Neural progenitor cell (in vitro differentiated cells): Measurements from ENCODE around the gene MARS2. TPM values are rescaled to one million over a fixed set of nuclear protein-coding genes. Genes with fewer than 3 reads are reported as not detected.

Source experiments
- DNase-seq: peaks from one replicate; pipeline ENCODE4 v3.0.0-alpha.2; 2016; ENCODE audit warnings: low spot score
- H2AFZ ChIP-seq: fragments of 200-600 bp; sonication (generic); replicated peaks from 2 replicates; pipeline ENCODE4 v1.6.1; 2016; ENCODE audit warnings: antibody characterized with exemption
- H3F3A ChIP-seq: fragments of 200-600 bp; sonication (generic); 2 replicates; pipeline ENCODE4 v1.6.1; 2016; ENCODE audit warnings: antibody characterized with exemption, low read depth
- H3K27ac ChIP-seq: fragments of 200-600 bp; sonication (generic); 2 replicates; pipeline ENCODE4 v1.5.1; 2016; ENCODE audit warnings: mild to moderate bottlenecking
- H3K27me3 ChIP-seq: fragments of 200-600 bp; sonication (generic); 2 replicates; pipeline ENCODE4 v1.6.1; 2016; ENCODE audit warnings: mild to moderate bottlenecking, moderate library complexity
- H3K36me3 ChIP-seq: fragments of 200-600 bp; sonication (generic); 2 replicates; pipeline ENCODE4 v1.5.1; 2016
- H3K4me1 ChIP-seq: fragments of 200-600 bp; sonication (generic); 2 replicates; pipeline ENCODE4 v1.6.1; 2016; ENCODE audit warnings: mixed run types
- H3K4me2 ChIP-seq: fragments of 200-600 bp; sonication (generic); 2 replicates; pipeline ENCODE4 v1.6.1; 2016
- H3K4me3 ChIP-seq: fragments of 200-600 bp; sonication (generic); 2 replicates; pipeline ENCODE4 v1.5.1; 2016
- H3K79me2 ChIP-seq: fragments of 200-600 bp; sonication (generic); 2 replicates; pipeline ENCODE4 v1.6.1; 2016; ENCODE audit warnings: low read depth
- H3K9ac ChIP-seq: fragments of 200-600 bp; sonication (generic); 2 replicates; pipeline ENCODE4 v1.6.1; 2016
- H3K9me3 ChIP-seq: fragments of 200-600 bp; sonication (generic); 2 replicates; pipeline ENCODE4 v1.5.1; 2016; ENCODE audit warnings: low read depth
- H4K20me1 ChIP-seq: fragments of 200-600 bp; sonication (generic); 2 replicates; pipeline ENCODE4 v1.6.1; 2016; ENCODE audit warnings: low read depth
- H3K27ac Mint-ChIP-seq: 3 replicates; pipeline ENCODE4 v1.8.0; 2021; ENCODE audit warnings: mixed read lengths
- H3K27me3 Mint-ChIP-seq: 2 replicates; pipeline ENCODE4 v1.8.0; 2022; ENCODE audit warnings: low read depth, mild to moderate bottlenecking, inconsistent platforms, moderate library complexity, mixed read lengths; ENCODE audit not compliant: insufficient read depth
- H3K36me3 Mint-ChIP-seq: 3 replicates; pipeline ENCODE4 v1.8.0; 2021; ENCODE audit warnings: mixed read lengths
- H3K4me1 Mint-ChIP-seq: 3 replicates; pipeline ENCODE4 v1.8.0; 2021; ENCODE audit warnings: mixed read lengths
- H3K4me3 Mint-ChIP-seq: 3 replicates; pipeline ENCODE4 v1.8.0; 2021; ENCODE audit warnings: mild to moderate bottlenecking, moderate library complexity, mixed read lengths
- H3K9me3 Mint-ChIP-seq: 3 replicates; pipeline ENCODE4 v1.8.0; 2020; ENCODE audit warnings: mixed read lengths
- CTCF ChIP-seq: fragments of 200-600 bp; sonication (generic); IDR thresholded peaks from 2 replicates; pipeline ENCODE4 v1.5.1; 2017; ENCODE audit warnings: antibody characterized with exemption, mild to moderate bottlenecking
- EZH2 ChIP-seq: fragments of 200-600 bp; sonication (generic); IDR thresholded peaks from 2 replicates; pipeline ENCODE4 v1.6.1; 2017; ENCODE audit warnings: antibody characterized with exemption, mild to moderate bottlenecking, moderate library complexity
- EZH2phosphoT487 ChIP-seq: fragments of 200-600 bp; sonication (generic); IDR thresholded peaks from 2 replicates; pipeline ENCODE4 v1.6.1; 2017; ENCODE audit warnings: antibody characterized with exemption
- total RNA-seq: library from RNA; depleted of rRNA; stranded (reverse); fragments of >200 nt; gene quantifications from 2 replicates; pipeline ENCODE4 v1.2.3, GENCODE V29; 2015; ENCODE audit warnings: low replicate concordance

MARS2 gene
- total RNA-seq, 1 donor from 2014 or later: 5.7 TPM

GRCh38 chr2:197674591-197674990 lies 30.6 kb upstream of the MARS2 start:
- TF ChIP-seq EZH2: no peak
- no peak for TF ChIP-seq EZH2phosphoT487
- no peak for TF ChIP-seq CTCF
- Mint-ChIP-seq H3K4me3 (peak overlapping the region; percentile 90), H3K27ac (peak overlapping the region; percentile 92), H3K27me3 (no peaks in the 10 kb centered on the region), H3K4me1 (peaks cover 38% of the 10 kb centered on the region), H3K9me3 (peaks cover 13% of the 10 kb centered on the region), H3K36me3 (peaks cover 15% of the 10 kb centered on the region)
- Histone ChIP-seq H3F3A (peaks cover 11% of the 10 kb centered on the region), H3K4me3 (peak overlapping the region; percentile 40), H3K27me3 (no peaks in the 10 kb centered on the region), H3K9ac (no peak overlapping the region), H4K20me1 (no peaks in the 10 kb centered on the region), H3K79me2 (no peaks in the 10 kb centered on the region), H3K4me1 (peaks cover 31% of the 10 kb centered on the region), H3K27ac (no peak overlapping the region), H3K9me3 (no peaks in the 10 kb centered on the region), H3K36me3 (no peaks in the 10 kb centered on the region), H3K4me2 (peak overlapping the region; percentile 74), H2AFZ (no peak overlapping the region)
- DNase-seq: peak; percentile 6

GRCh38 chr2:197675246-197675645 lies 29.9 kb upstream of the MARS2 start, which contains the start of gene RFTN2:
Gene RFTN2, minus strand, starts transcription at chr2:197675587. Its CDS starts 129 bp downstream, at chr2:197675458.
- DNase-seq: no peak
- H3K9ac ChIP-seq: no peak within 1 kb of the TSS
- H3K27ac ChIP-seq: no peak within 1 kb of the TSS
- H3K4me2 ChIP-seq: peak within 1 kb of the TSS; percentile 74
- peaks cover 11% of the 10 kb centered on the region for H3K36me3 Mint-ChIP-seq
- no peaks in the 10 kb centered on the region for H3K27me3 ChIP-seq
- peak within 1 kb of the TSS; percentile 92 for H3K27ac Mint-ChIP-seq
- no peak for TF ChIP-seq EZH2
- TF ChIP-seq CTCF: no peak
- TF ChIP-seq EZH2phosphoT487: no peak
- no peaks in the 10 kb centered on the region for H3K9me3 ChIP-seq
- H3K79me2 ChIP-seq: no peaks in the 10 kb centered on the region
- H2AFZ ChIP-seq: peak within 1 kb of the TSS; percentile 75
- no peaks in the 10 kb centered on the region for H3K36me3 ChIP-seq
- H3K4me3 Mint-ChIP-seq: peak within 1 kb of the TSS; percentile 90
- H3K9me3 Mint-ChIP-seq: peaks cover 9% of the 10 kb centered on the region
- H3K27me3 Mint-ChIP-seq: no peaks in the 10 kb centered on the region
- peaks cover 38% of the 10 kb centered on the region for H3K4me1 Mint-ChIP-seq
- H3K4me3 ChIP-seq: peak within 1 kb of the TSS; percentile 40
- H3K4me1 ChIP-seq: peaks cover 31% of the 10 kb centered on the region
- peaks cover 11% of the 10 kb centered on the region for H3F3A ChIP-seq
- H4K20me1 ChIP-seq: no peaks in the 10 kb centered on the region

- Histone ChIP-seq H3K9me3 (no peaks in the 10 kb centered on the region), H3K9ac (no peak overlapping the region), H3F3A (peaks cover 11% of the 10 kb centered on the region), H3K36me3 (no peaks in the 10 kb centered on the region), H3K4me3 (peak overlapping the region; percentile 40), H3K27me3 (no peaks in the 10 kb centered on the region), H4K20me1 (no peaks in the 10 kb centered on the region), H3K4me1 (peaks cover 31% of the 10 kb centered on the region), H3K4me2 (peak overlapping the region; percentile 74), H3K79me2 (no peaks in the 10 kb centered on the region), H3K27ac (no peak overlapping the region), H2AFZ (peak overlapping the region; percentile 75)
- Mint-ChIP-seq H3K36me3 (peaks cover 9% of the 10 kb centered on the region), H3K4me1 (peaks cover 38% of the 10 kb centered on the region), H3K9me3 (peaks cover 7% of the 10 kb centered on the region), H3K27ac (peak overlapping the region; percentile 88), H3K27me3 (no peaks in the 10 kb centered on the region), H3K4me3 (peak overlapping the region; percentile 90)
- peak; percentile 64 for DNase-seq
- TF ChIP-seq CTCF: no peak
- TF ChIP-seq EZH2phosphoT487: no peak
- no peak for TF ChIP-seq EZH2
Measured at GRCh38 chr2:197675711-197676188, 29.4 kb upstream of the MARS2 start.
